NCI-H1694 treated with DMSO at 0.1 percent for 48 hours (cell line): Measurements from ENCODE around the gene SNX24.

ENCODE experiments used
- DNase-seq: peaks from one replicate; lab custom pipeline; 2025; lab: John Stamatoyannopoulos, UW

SNX24 gene

GRCh38 chr5:122919969-122920368 lies 74.6 kb downstream of the SNX24 start:
- no peak for DNase-seq

- DNase-seq, result no peak
Measured at GRCh38 chr5:122921826-122922225, 76.4 kb downstream of the SNX24 start.

- no peak for DNase-seq
Measured at GRCh38 chr5:122924203-122924602, 78.8 kb downstream of the SNX24 start.

DNA sequence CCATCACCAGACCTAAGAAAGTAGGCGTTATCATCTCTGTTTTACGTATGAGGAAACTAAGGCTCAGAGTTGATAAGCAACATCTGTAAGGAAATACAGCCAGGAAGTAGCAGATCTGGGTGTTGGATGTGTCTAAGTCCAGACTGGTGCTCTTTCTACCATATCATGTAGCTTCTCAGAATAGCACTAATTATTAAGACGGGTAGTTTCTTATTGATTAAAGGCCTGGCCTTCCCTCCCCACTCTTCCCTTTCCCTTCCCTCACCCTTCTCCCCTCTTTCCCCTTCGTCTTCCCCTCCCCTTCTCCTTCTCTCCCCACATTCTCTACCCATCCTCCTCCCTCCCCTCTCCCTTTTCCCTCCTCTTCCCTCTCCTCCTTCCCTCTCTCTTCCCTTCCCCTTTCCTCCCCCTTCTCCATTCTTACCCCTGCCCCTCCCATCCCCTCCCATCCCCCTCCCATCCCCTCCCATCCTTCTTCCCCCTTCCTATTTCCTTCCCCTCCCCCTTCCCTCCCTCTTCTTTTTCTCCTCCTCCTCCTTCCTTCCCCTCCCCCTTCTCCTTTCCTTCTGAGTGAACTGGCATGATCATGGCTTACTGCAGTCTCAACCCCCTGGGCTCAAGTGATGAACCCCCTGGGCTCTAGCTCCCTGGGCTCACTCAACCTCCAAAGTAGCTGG lies 79.4 kb downstream of the SNX24 start:
- no peak for DNase-seq

- DNase-seq, result no peak
Measured at GRCh38 chr5:122929001-122929400, 83.6 kb downstream of the SNX24 start.

DNA sequence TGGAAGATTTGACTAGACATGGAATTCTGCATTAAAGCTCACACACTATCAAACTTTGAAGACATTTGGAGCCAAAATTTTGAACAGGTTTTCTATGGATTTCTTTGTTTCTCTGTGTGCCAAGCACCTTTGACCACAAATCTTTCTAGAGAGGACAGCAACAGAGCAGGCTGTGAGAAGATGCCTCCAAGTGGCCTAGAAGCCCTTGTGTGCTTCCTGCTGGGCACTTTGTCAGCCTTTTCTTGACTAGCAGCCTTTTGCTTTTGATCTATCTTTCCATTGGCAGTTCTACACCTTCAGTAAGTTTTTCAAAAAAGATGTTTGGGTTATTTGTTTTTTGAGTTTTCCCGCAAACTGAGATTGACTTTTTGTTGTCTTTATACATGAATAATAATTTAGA lies 84.6 kb downstream of the SNX24 start:
- DNase-seq, result no peak

- no peak for DNase-seq
Measured at GRCh38 chr5:122933956-122934355, 88.5 kb downstream of the SNX24 start.

DNA sequence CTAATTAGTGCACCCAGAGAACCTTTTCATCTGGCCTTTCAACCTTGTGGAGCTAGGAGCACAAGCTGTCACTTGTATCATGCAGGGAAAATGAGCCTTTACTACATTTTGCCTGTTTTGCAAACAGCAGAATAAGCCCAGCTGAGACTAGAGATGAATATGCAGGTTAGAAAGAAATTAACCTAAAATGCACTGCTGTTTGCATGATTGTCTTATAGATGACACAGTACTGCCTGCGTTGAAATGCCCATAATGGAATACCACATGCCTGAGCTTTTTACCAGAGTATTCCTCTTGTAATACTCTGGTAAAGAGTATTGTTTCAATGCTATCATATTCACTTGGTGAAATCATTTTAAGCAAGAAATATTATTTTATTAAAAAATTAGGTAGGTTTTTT lies 90.7 kb downstream of the SNX24 start:
- no peak for DNase-seq

DNA sequence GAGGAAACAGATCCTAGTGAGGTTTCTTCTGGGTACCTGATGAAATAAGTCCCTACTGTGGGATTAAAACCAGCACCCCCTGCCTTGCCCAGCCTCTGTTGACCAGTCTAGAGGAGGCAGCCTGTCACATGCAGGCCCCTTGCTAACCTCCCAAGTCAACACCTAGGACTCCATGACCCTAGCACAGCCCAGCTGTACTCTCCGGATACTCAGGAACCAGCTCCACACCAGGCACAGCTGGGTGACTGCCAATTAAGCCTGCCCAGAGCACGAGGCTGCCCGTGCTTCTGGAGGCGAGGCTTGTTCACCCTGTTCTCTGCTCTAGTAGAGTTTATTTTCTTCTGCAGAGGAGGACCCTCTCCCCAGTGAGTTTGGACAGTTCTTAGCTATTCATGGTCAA lies 92.5 kb downstream of the SNX24 start:
- DNase-seq, result no peak

- DNase-seq, result no peak
Measured at GRCh38 chr5:122940890-122941289, 95.5 kb downstream of the SNX24 start.

DNA sequence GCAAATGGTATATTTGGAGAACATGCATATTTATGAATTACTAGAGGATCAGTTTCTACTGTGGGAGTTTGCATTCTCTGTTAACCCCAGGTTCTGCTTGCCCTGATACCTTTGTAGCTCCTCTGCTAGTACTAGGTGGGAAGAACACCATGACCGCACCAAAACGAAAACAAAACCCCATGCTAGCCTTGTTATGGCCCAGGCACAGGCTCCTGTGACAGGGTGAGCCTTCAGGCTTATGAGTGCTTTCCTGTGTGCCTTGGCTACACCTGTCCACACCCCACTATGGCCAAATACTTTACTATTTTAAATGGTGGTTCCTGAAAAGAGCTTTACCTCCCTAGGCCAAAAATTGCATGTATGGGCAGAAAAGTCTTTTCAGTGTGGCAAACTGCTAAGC lies 96.3 kb downstream of the SNX24 start:
- DNase-seq, result no peak

DNA sequence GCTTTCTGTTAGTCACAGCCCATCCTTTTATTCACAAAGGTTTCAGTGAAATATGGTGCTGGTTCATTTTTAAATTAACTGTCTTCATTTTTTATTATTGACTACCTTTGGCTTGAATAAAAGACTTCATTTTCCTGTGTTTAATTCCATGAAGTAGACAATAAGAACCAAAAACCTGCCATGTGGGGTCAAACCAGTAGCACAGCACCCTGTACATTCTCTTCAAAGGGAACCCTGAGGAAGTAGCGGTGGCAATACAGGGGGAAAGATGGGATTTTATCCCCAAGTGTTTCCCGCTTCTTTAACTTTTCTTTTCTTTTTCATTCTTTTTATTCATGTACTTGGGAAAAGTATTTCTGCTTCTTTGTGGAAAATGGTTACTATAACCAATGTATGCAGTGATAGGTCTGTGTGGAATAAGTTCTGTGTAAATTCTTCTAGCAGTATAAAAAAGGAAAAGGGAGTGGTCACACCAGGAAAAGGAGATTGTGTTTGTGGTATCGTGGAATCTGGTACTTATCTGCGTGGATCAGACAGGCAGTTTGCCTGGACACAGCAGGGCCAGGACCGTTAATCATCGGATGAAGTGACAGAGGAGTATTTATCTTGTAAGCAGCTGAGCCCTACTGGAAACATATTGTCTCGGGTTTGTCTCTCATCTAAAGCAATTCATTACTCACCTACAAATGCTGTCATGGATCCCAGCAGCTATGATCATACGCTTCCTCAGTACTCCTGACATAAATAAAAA lies 96.9 kb downstream of the SNX24 start:
- no peak for DNase-seq

DNA sequence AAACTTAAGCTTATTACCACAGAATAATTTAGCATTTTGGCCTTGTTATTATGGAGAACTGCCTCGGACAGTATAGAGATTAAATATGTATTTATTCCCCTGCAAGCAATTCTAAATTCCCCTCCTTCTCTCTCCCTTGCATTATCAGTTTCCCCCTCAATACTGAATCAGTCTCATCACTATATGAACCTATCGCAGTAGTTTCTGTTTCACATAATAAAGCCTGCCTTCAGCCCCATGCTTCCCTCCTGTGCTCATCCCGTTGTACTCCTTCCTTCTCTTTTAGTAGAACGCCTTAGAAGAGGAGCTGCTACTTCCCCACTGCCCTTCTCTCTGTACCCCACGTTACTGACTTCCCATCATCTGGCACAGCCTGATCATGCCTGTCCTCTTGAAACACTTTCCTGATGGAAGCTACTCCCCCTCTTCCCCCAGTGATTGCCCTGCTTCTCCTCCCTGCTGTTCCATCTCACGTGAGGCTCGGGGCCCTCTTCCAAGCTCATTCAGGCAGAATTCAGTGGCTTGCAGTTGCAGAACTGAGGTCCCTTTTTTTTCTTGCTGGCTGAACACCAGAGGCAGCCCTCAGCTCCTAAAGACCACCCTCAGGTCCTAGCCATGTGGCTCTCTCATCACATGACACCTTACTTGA lies 97.8 kb downstream of the SNX24 start:
- no peak for DNase-seq

- DNase-seq, result no peak
Measured at GRCh38 chr5:122944051-122944450, 98.6 kb downstream of the SNX24 start.

DNA sequence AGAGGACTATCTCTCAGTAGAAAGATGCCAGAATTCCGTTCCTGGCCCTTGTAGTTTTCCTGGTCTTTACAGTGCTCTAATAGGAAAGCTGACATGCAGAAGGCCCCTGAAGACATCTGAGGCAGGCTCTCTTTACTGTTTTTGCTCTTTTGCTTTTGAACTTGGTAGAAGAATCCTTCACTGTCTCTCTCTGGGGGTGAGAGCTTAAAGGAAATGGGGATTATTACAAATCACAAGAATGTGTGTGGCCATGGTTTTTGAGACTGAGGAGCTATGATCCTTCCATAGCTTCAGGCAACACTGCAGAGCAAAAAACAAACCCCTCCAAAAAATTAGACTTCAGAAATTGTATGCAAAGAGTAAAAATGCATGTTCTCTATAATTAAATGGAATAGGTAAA lies 102.0 kb downstream of the SNX24 start:
- DNase-seq, result no peak

DNA sequence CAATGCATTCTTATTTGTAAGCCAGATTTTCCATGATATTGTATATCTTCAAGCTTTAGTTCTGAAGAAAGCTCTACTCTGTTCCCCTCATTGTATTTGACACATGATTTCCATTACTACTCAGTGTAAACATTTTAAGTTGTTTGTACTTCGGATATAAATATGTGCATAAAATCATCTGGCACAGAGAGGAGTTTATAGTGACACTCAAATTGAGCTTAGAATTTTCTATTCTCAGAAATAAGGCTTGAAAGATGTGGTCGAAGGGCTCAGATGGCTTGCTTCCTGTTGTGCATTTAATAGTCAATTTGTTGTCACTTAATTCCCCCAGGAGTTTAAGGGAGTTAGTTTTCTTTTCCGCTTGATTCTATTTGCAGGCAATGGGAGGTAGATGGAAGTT lies 102.4 kb downstream of the SNX24 start:
- no peak for DNase-seq

- no peak for DNase-seq
Measured at GRCh38 chr5:122948319-122948718, 102.9 kb downstream of the SNX24 start.

GRCh38 chr5:122951658-122952057 lies 106.2 kb downstream of the SNX24 start:
- DNase-seq, result no peak

GRCh38 chr5:122954719-122955118 lies 109.3 kb downstream of the SNX24 start:
- no peak for DNase-seq

DNA sequence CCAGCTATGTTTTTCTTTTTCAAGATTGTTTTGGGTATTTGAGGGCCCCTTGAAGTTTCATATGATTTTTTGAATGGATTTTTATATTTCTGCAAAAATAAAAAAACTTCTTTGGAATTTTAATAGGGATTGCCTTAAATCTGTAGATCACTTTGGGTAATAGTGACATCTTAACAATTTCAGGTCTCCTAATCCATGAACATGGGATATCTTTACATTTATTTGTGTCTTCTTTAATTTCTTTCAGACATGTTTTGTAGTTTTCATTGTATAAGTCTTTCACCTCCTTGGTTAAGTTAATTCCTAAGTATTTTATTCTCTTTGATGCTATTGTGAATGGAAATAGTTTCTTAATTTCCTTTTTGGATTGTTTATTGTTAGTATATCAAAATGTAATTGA lies 112.0 kb downstream of the SNX24 start:
- DNase-seq, result no peak

GRCh38 chr5:122959740-122960445 lies 114.5 kb downstream of the SNX24 start:
- DNase-seq, result no peak

DNA sequence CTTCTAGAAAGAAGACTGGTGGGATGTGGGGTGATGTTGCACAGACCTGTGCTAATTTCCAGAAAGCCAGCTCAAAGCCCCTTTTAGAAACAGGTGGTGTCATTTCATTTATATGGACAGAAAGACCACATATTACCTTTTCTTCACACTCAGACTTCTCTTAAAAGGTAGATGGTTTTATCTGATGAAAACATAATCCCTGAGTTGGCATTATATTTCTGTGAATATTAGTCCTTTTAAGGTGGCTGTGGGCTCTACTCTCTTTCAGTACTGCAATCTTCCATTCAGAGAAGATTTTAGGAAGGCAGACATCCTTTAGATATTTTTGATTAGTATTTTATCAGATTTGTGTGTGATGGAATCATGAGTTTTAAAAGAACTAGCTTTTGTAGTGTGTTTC lies 117.9 kb downstream of the SNX24 start:
- no peak for DNase-seq

DNA sequence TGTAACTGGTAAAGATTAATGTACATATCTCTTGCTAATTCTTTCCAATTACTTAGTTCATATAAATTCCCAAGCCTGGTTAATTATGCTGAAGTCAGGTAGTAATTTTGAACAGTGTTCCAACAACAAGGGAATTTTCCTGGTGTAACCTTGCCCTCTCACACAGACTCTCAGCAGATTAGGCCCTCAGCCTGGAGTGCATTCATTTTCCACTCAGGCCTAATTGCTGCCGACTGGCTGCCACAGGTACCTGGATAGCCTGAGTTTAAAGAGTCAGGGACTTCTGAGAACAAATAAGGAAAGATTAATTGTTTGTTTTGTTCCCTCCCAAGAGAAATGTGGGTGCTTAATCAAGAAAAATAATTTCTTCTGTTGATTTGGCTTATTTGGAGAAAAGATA lies 119.7 kb downstream of the SNX24 start:
- DNase-seq, result no peak
